Osteocyte (in vitro differentiated cells): ENCODE results near the gene ZNF592. TPM values are rescaled to one million over a fixed set of nuclear protein-coding genes. Genes with fewer than 3 reads are reported as not detected.

Source experiments
- DNase-seq: peaks from one replicate; pipeline ENCODE4 v3.0.0; 2021; ENCODE audit warnings: mixed read lengths; ENCODE audit not compliant: unreplicated experiment; ENCODE audit errors: extremely low spot score
- H3K27ac Mint-ChIP-seq: one replicate; pipeline ENCODE4 v1.8.0; 2021; ENCODE audit warnings: mild to moderate bottlenecking, mixed read lengths; ENCODE audit not compliant: unreplicated experiment
- H3K27me3 Mint-ChIP-seq: one replicate; pipeline ENCODE4 v1.8.0; 2021; ENCODE audit warnings: mixed read lengths; ENCODE audit not compliant: unreplicated experiment
- H3K36me3 Mint-ChIP-seq: one replicate; pipeline ENCODE4 v1.8.0; 2021; ENCODE audit warnings: mixed read lengths; ENCODE audit not compliant: unreplicated experiment
- H3K4me1 Mint-ChIP-seq: one replicate; pipeline ENCODE4 v1.8.0; 2021; ENCODE audit warnings: mixed read lengths; ENCODE audit not compliant: unreplicated experiment
- H3K4me3 Mint-ChIP-seq: one replicate; pipeline ENCODE4 v1.8.0; 2021; ENCODE audit warnings: mild to moderate bottlenecking, moderate library complexity, mixed read lengths; ENCODE audit not compliant: unreplicated experiment
- H3K9me3 Mint-ChIP-seq: one replicate; pipeline ENCODE4 v1.8.0; 2021; ENCODE audit warnings: mixed read lengths; ENCODE audit not compliant: unreplicated experiment
- CTCF ChIP-seq: fragments of 200-600 bp; sonication (generic); IDR thresholded peaks from 2 replicates; pipeline ENCODE4 v1.5.0; 2021; ENCODE audit warnings: antibody characterized with exemption, mild to moderate bottlenecking, moderate library complexity
- total RNA-seq: library from RNA; stranded (reverse); gene quantifications from 2 replicates; pipeline ENCODE4 v1.2.1, GENCODE V29; 2021

The ZNF592 gene
- total RNA-seq, 1 donor from 2014 or later = 30.1 TPM

- Mint-ChIP-seq H3K4me1 (peaks cover 21% of the 10 kb centered on the region), H3K27ac (no peak overlapping the region), H3K4me3 (no peak overlapping the region), H3K27me3 (no peaks in the 10 kb centered on the region), H3K36me3 (peaks cover 47% of the 10 kb centered on the region), H3K9me3 (no peaks in the 10 kb centered on the region)
- DNase-seq = no peak
- TF ChIP-seq CTCF = no peak
Observed at GRCh38 chr15:84788500-84788899, 40.1 kb downstream of the ZNF592 start.

DNA sequence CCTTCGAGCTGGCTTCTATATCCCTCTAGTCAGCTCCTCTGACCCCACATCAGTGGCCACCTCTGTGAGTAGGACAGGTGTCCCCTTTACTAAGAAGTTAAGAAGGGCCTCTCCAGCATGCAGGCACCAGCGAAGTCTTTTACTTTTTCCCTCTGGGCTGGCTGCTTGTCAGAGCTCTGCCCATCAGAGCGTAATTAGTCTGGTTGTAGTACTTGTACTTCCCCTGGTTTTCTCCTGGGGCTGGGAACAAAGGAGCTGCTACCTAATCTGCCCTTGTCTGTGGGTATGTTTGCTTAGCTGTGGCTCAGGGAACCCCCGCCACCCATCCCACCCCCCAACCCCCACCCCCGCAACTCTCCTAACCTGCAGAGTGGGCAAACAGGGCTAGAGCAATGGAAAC lies 41.4 kb downstream of the ZNF592 start:
- H3K9me3 Mint-ChIP-seq = no peaks in the 10 kb centered on the region
- no peaks in the 10 kb centered on the region for H3K27me3 Mint-ChIP-seq
- peaks cover 21% of the 10 kb centered on the region for H3K4me1 Mint-ChIP-seq
- H3K27ac Mint-ChIP-seq = no peak overlapping the region
- DNase-seq = no peak
- no peak overlapping the region for H3K4me3 Mint-ChIP-seq
- peaks cover 41% of the 10 kb centered on the region for H3K36me3 Mint-ChIP-seq
- TF ChIP-seq CTCF = no peak

DNA sequence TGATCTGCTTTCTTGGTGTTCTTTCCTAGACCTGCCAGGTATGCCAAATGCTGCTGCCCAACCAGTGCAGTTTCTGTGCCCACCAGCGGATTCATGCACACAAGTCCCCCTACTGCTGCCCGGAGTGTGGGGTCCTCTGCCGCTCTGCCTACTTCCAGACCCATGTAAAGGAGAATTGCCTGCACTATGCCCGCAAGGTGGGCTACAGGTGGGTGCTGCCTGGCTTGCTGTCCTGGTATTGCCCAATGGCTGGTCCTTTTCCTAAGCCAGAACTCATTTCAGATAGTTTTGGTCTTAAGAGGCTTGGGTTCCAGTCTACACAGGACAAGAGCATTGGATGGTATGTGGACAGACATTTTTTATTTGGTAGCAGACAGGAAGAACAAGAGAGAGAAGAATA lies 42.3 kb downstream of the ZNF592 start:
- H3K4me1 Mint-ChIP-seq = peaks cover 21% of the 10 kb centered on the region
- no peak overlapping the region for H3K27ac Mint-ChIP-seq
- H3K4me3 Mint-ChIP-seq = no peak overlapping the region
- no peak for TF ChIP-seq CTCF
- no peaks in the 10 kb centered on the region for H3K9me3 Mint-ChIP-seq
- no peak for DNase-seq
- peaks cover 40% of the 10 kb centered on the region for H3K36me3 Mint-ChIP-seq
- no peaks in the 10 kb centered on the region for H3K27me3 Mint-ChIP-seq

- TF ChIP-seq CTCF = no peak
- Mint-ChIP-seq H3K4me3 (no peak overlapping the region), H3K9me3 (no peaks in the 10 kb centered on the region), H3K27ac (peak overlapping the region; percentile 17), H3K36me3 (peaks cover 31% of the 10 kb centered on the region), H3K4me1 (peaks cover 20% of the 10 kb centered on the region), H3K27me3 (no peaks in the 10 kb centered on the region)
- DNase-seq = no peak
Observed at GRCh38 chr15:84791763-84792162, 43.4 kb downstream of the ZNF592 start.

DNA sequence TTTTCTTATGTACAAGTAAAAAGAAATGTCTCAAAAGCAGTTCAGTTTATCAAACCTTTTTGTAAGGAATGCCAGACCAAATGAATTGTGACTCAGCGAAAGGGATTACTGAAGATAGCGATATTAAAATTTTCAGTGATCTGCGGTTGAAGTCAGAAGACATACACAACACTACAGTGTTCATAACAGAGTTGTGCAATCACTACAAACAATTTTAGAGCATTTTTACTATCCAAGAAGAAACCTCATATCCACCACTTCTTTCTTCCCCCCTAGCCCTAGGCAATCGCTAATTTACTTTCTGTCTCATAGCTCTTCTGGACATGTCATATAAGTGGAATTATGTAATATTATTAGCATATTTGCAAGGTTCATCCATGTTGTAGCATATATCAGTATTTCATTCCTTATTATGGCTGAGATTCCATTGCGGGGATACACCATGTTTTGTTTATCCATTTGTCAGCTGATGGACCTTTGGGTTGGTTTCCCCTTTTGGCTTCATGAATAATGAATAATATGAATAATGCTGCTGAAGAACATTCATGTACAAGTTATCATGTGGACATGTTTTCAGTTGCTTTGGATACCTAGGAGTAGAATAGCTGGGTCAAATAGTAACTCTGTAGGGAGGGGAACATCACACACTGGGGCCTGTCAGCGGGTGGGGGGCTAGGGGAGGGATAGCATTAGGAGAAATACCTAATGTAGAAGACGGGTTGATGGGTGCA lies 45.2 kb downstream of the ZNF592 start:
- H3K4me3 Mint-ChIP-seq = no peak overlapping the region
- no peak overlapping the region for H3K27ac Mint-ChIP-seq
- peaks cover 25% of the 10 kb centered on the region for H3K4me1 Mint-ChIP-seq
- no peaks in the 10 kb centered on the region for H3K27me3 Mint-ChIP-seq
- H3K36me3 Mint-ChIP-seq = peaks cover 36% of the 10 kb centered on the region
- TF ChIP-seq CTCF = no peak
- H3K9me3 Mint-ChIP-seq = no peaks in the 10 kb centered on the region
- DNase-seq = no peak
